ENCODE results near the gene PXMP2. TPM values are rescaled to one million over a fixed set of nuclear protein-coding genes. Genes with fewer than 3 reads are reported as not detected.
"Not testable (repeated sequence)": the region's sequence is repeated elsewhere in the genome, so short reads cannot be mapped to it uniquely, and the experiment has no call there.

PXMP2 gene
- total RNA-seq, 6 experiments from 2014 or later: 19.8 to 22.6 (median 21.9) TPM

GRCh38 chr12:132690112-132690511 is 2.7 kb downstream of the PXMP2 start:
- H3K9me3 Mint-ChIP-seq: no peaks in the 10 kb centered on the region
- H3K4me1 Mint-ChIP-seq (ENCODE audit: low read depth): peaks cover 11% of the 10 kb centered on the region
- no peak for DNase-seq
- peaks cover 8% of the 10 kb centered on the region; the same call in 1 of the 2 replicates for H3K36me3 Mint-ChIP-seq (ENCODE audit: low read depth)
- H3K27ac Mint-ChIP-seq: no peak overlapping the region
- no peak overlapping the region for H3K4me3 Mint-ChIP-seq
- no peak for TF ChIP-seq CTCF (IDR thresholded peaks at IDR 0.05)
- no peaks in the 10 kb centered on the region; the same call in none of the 2 replicates for H3K27me3 Mint-ChIP-seq (ENCODE audit: insufficient read depth)

- H3K27ac Mint-ChIP-seq; DNase-seq; H3K4me1 Mint-ChIP-seq (ENCODE audit: low read depth); H3K9me3 Mint-ChIP-seq; H3K27me3 Mint-ChIP-seq (ENCODE audit: insufficient read depth); H3K4me3 Mint-ChIP-seq; H3K36me3 Mint-ChIP-seq (ENCODE audit: low read depth): not testable (repeated sequence)
These were observed 4.6 kb downstream of the PXMP2 start for GRCh38 chr12:132692030-132692429.

GRCh38 chr12:132694888-132695287 is 7.5 kb downstream of the PXMP2 start:
- H3K27me3 Mint-ChIP-seq (ENCODE audit: insufficient read depth); H3K4me3 Mint-ChIP-seq; H3K9me3 Mint-ChIP-seq; H3K27ac Mint-ChIP-seq; H3K4me1 Mint-ChIP-seq (ENCODE audit: low read depth); DNase-seq: not testable (repeated sequence)
- H3K36me3 Mint-ChIP-seq (ENCODE audit: low read depth): peaks cover 11% of the 10 kb centered on the region; the same call in 1 of the 2 replicates

- H3K36me3 Mint-ChIP-seq (ENCODE audit: low read depth): peaks cover 15% of the 10 kb centered on the region
- no peak for DNase-seq
- no peak overlapping the region for H3K4me3 Mint-ChIP-seq
- H3K4me1 Mint-ChIP-seq (ENCODE audit: low read depth): peaks cover 8% of the 10 kb centered on the region
- TF ChIP-seq CTCF (IDR thresholded peaks at IDR 0.05): no peak
- no peaks in the 10 kb centered on the region for H3K9me3 Mint-ChIP-seq
- H3K27ac Mint-ChIP-seq: no peak overlapping the region
- no peaks in the 10 kb centered on the region for H3K27me3 Mint-ChIP-seq (ENCODE audit: insufficient read depth)
These were observed 8.0 kb downstream of the PXMP2 start for GRCh38 chr12:132695431-132695830.

GRCh38 chr12:132698341-132698740 is 11.0 kb downstream of the PXMP2 start:
- peaks cover 15% of the 10 kb centered on the region for H3K4me1 Mint-ChIP-seq (ENCODE audit: low read depth)
- H3K27ac Mint-ChIP-seq: no peak overlapping the region
- peaks cover 3% of the 10 kb centered on the region; the same call in 1 of the 2 replicates for H3K27me3 Mint-ChIP-seq (ENCODE audit: insufficient read depth)
- peaks cover 25% of the 10 kb centered on the region for H3K36me3 Mint-ChIP-seq (ENCODE audit: low read depth)
- no peak for DNase-seq
- H3K9me3 Mint-ChIP-seq: no peaks in the 10 kb centered on the region
- no peak for TF ChIP-seq CTCF (IDR thresholded peaks at IDR 0.05)
- no peak overlapping the region for H3K4me3 Mint-ChIP-seq

GRCh38 chr12:132700212-132700822 is 12.9 kb downstream of the PXMP2 start:
- peaks cover 32% of the 10 kb centered on the region for H3K36me3 Mint-ChIP-seq (ENCODE audit: low read depth)
- peaks cover 15% of the 10 kb centered on the region for H3K4me1 Mint-ChIP-seq (ENCODE audit: low read depth)

More at GRCh38 chr12:132700212-132700822, 12.9 kb downstream of the PXMP2 start:
- Mint-ChIP-seq H3K9me3 (no peaks in the 10 kb centered on the region), H3K27me3 (ENCODE audit: insufficient read depth) (peaks cover 3% of the 10 kb centered on the region; the same call in 1 of the 2 replicates), H3K4me3 (peak overlapping the region; percentile 11; the same call in 1 of the 2 replicates), H3K27ac (peak overlapping the region; percentile 56)
- TF ChIP-seq CTCF (IDR thresholded peaks at IDR 0.05): no peak
- peak; percentile 48 for DNase-seq

All from HFFc6 (cell line).